ENCODE results near the gene HSPB7.
"Not testable (repeated sequence)": the region's sequence is repeated elsewhere in the genome, so short reads cannot be mapped to it uniquely, and the experiment has no call there.

Gene HSPB7

GRCh38 chr1:15983275-15983674 is 34.6 kb downstream of the HSPB7 start:
- no peak overlapping the region for H3K4me3 ChIP-seq (ENCODE audit: low read depth, low read length)
- no peak for TF ChIP-seq CTCF (IDR thresholded peaks at IDR 0.05; ENCODE audit: control insufficient read depth, extremely low read depth, insufficient read depth)
- no peak for DNase-seq (ENCODE audit: low read depth)

- DNase-seq (ENCODE audit: low read depth) = no peak
- no peak overlapping the region for H3K4me3 ChIP-seq (ENCODE audit: low read depth, low read length)
- TF ChIP-seq CTCF (IDR thresholded peaks at IDR 0.05; ENCODE audit: control insufficient read depth, extremely low read depth, insufficient read depth) = no peak
Measured at GRCh38 chr1:15981679-15982078, 36.2 kb downstream of the HSPB7 start.

GRCh38 chr1:15977947-15978346 is 39.9 kb downstream of the HSPB7 start:
- not testable (repeated sequence) for H3K4me3 ChIP-seq (ENCODE audit: low read depth, low read length); DNase-seq (ENCODE audit: low read depth)

DNA sequence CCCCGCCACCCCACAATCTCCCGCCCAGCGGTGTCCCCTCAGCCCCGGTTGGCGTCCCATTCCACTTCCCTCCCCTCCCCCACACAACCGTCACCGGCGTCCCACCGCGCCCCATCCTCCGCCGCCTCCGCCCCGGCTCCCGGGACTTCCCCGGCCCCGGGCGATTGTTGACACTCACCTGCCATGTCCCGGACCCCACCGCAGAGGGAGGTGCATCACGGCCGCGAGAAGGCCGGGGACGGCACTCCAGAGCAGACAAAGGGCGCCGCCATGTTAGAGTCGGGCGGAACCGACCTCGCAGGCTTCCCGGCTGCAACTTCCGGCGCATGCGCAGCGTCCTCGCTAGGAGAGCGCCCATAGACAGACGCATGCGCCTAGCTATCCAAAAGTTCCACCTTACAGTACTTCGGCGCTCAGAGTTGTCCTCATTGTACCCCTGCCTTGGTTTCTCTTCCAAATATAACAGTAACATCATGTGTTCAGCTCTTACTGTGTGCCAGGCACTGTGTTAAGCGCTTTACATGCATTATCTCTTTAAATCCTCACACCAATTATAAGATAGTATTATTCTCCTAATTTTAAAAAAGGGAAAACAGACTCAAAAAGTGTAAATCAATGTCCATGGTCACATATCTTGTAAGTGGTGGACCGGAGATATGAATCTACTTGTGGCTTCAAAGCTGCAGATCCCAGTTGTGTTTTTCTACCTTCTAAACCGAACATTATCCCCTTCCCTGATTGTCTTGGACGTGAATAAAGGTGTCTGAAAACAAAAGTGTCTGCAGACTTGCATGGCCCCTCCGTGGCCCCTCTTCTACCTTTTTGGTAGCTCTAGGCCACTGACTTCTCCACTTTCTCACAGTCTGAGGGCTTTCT is 41.8 kb downstream of the HSPB7 start, which contains the start of gene ZBTB17:
Gene ZBTB17, minus strand, starts transcription at position 297 of the 876 bp plus-strand sequence. CDS start 27,606 bp downstream, outside the sequence.
- peak; percentile 56 for DNase-seq (ENCODE audit: low read depth)
- peak within 1 kb of the TSS; percentile 62 for H3K4me3 ChIP-seq (ENCODE audit: low read depth, low read length)
- no peak for TF ChIP-seq CTCF (IDR thresholded peaks at IDR 0.05; ENCODE audit: control insufficient read depth, extremely low read depth, insufficient read depth)

DNA sequence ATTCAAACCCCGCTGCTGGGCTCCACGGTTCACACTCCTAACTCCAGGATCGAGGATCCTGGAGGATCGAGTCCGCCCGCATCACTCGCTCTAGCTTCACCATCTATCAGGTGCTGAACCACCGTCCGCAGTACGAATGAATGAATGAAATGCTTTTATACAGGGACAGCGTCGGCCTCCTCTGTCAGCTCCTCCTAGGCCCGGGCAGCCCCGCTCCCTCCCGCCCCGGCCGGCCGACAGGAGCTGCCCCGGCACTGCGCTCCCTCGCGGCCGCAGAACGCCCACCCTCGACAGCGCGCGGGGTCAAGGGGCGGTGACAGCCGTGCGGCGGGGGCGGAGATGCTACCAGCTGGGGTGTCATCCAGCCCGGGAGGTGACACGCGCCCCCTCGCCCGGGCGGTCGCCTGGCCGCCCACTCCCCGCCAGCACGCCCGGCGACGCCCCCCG is 42.5 kb downstream of the HSPB7 start:
- peak overlapping the region; percentile 62 for H3K4me3 ChIP-seq (ENCODE audit: low read depth, low read length)
- DNase-seq (ENCODE audit: low read depth) = no peak
- peak; percentile 21; the same call in 1 of the 2 replicates for TF ChIP-seq CTCF (IDR thresholded peaks at IDR 0.05; ENCODE audit: control insufficient read depth, extremely low read depth, insufficient read depth)

GRCh38 chr1:15974855-15975254 is 43.0 kb downstream of the HSPB7 start:
- no peak for DNase-seq (ENCODE audit: low read depth)
- H3K4me3 ChIP-seq (ENCODE audit: low read depth, low read length) = peak overlapping the region; percentile 62
- no peak for TF ChIP-seq CTCF (IDR thresholded peaks at IDR 0.05; ENCODE audit: control insufficient read depth, extremely low read depth, insufficient read depth)

- DNase-seq (ENCODE audit: low read depth) = no peak
- no peak overlapping the region for H3K4me3 ChIP-seq (ENCODE audit: low read depth, low read length)
- no peak for TF ChIP-seq CTCF (IDR thresholded peaks at IDR 0.05; ENCODE audit: control insufficient read depth, extremely low read depth, insufficient read depth)
Measured at GRCh38 chr1:15973772-15974171, 44.1 kb downstream of the HSPB7 start.
